A549 (cell line): Measurements from ENCODE around the gene NCEH1. TPM values are rescaled to one million over a fixed set of nuclear protein-coding genes. Genes with fewer than 3 reads are reported as not detected.

Experiments used
- ATAC-seq, 2 experiments: fragments of 200-7000 bp in 1 of 2; fragments of >200 bp in 1 of 2; cut with Nextera tagmentation in 1 of 2; cut with Tn5 transposase in 1 of 2; 3 replicates each; pipeline versions ENCODE4 v1.8.0 to v1.9.1; 2018 to 2020; ENCODE audit warnings: mild to moderate bottlenecking in 1 of 2, moderate library complexity in 1 of 2
- CTCF ChIA-PET: fragments of 300-600 bp; sonication (Branson Sonifier 250); formaldehyde crosslinking; extraction: SDS; loops from one replicate; lab custom pipeline; 2021; ENCODE audit warnings: antibody characterized with exemption, inconsistent platforms; lab: Yijun Ruan, JAX
- POLR2A ChIA-PET: fragments of 350-600 bp; formaldehyde crosslinking; extraction: SDS; loops from one replicate; lab custom pipeline; 2021; ENCODE audit warnings: antibody characterized with exemption, inconsistent platforms; lab: Yijun Ruan, JAX
- DNase-seq, 2 experiments: peaks; one replicate each; pipeline versions ENCODE4 v3.0.0 to v3.0.0-alpha.2; 2011 to 2016; ENCODE audit warnings: low read depth in 1 of 2, low spot score in 1 of 2
- FAIRE-seq: peaks from 2 replicates; lab custom pipeline; 2011; peaks lifted over from hg19 to GRCh38; lab: Jason Lieb, UNC
- H3K27ac ChIP-seq, 2 experiments: fragments of >200 bp; sonication (Bioruptor Twin); formaldehyde crosslinking; 3 replicates each; pipeline ENCODE4 v1.5.1; 2016 to 2017
- H3K4me1 ChIP-seq: fragments of >200 bp; sonication (Bioruptor Twin); formaldehyde crosslinking; 3 replicates; pipeline ENCODE4 v1.6.1; 2016
- H3K4me2 ChIP-seq: fragments of >200 bp; sonication (Bioruptor Twin); formaldehyde crosslinking; 3 replicates; pipeline ENCODE4 v1.6.1; 2016
- H3K4me3 ChIP-seq: fragments of >200 bp; sonication (Bioruptor Twin); formaldehyde crosslinking; 3 replicates; pipeline ENCODE4 v1.5.1; 2016
- H3K9me3 ChIP-seq: fragments of >200 bp; sonication (Bioruptor Twin); formaldehyde crosslinking; 3 replicates; pipeline ENCODE4 v1.6.1; 2016
- ATOH8 ChIP-seq: fragments of 250-450 bp; sonication (Bioruptor Pico); IDR thresholded peaks from 2 replicates; pipeline ENCODE4 v1.5.0; 2020; ENCODE audit warnings: low read depth, mild to moderate bottlenecking, moderate library complexity
- BHLHE40 ChIP-seq: IDR thresholded peaks from 2 replicates; pipeline ENCODE4 v1.6.1; 2012; ENCODE audit warnings: low read depth, low read length, inconsistent platforms
- CBX2 ChIP-seq: fragments of 200-600 bp; sonication (generic); IDR thresholded peaks from 2 replicates; pipeline ENCODE4 v1.6.1; 2016; ENCODE audit warnings: low read depth, mild to moderate bottlenecking, borderline replicate concordance
- CEBPB ChIP-seq, 2 experiments: fragments of >200 bp in 1 of 2; sonication (Bioruptor Twin) in 1 of 2; formaldehyde crosslinking in 1 of 2; IDR thresholded peaks; 2 replicates each; pipeline ENCODE4 v1.6.1; 2012 to 2016
- CHD2 ChIP-seq: fragments of 150-350 bp; IDR thresholded peaks from 2 replicates; pipeline ENCODE4 v1.6.1; 2014; ENCODE audit warnings: low read length; ENCODE audit not compliant: partially characterized antibody
- CHD4 ChIP-seq: fragments of 200-600 bp; sonication (generic); IDR thresholded peaks from 2 replicates; pipeline ENCODE4 v1.6.1; 2016; ENCODE audit warnings: antibody characterized with exemption, mild to moderate bottlenecking, borderline replicate concordance
- ELK1 ChIP-seq: fragments of 150-350 bp; IDR thresholded peaks from 2 replicates; pipeline ENCODE4 v1.6.1; 2014; ENCODE audit warnings: low read depth, mild to moderate bottlenecking, low read length
- FOSB ChIP-seq: fragments of 250-450 bp; sonication (Bioruptor Pico); IDR thresholded peaks from 2 replicates; pipeline ENCODE4 v1.5.0; 2020; ENCODE audit warnings: mild to moderate bottlenecking, moderate library complexity
- FOSL2 ChIP-seq, 2 experiments: fragments of 450-650 bp in 1 of 2; fragments of >200 bp in 1 of 2; sonication (Bioruptor Twin) in 1 of 2; formaldehyde crosslinking; IDR thresholded peaks; 2 replicates each; pipeline versions ENCODE4 v1.5.0 to v1.6.1; 2016 to 2020; ENCODE audit warnings: mild to moderate bottlenecking in 1 of 2, moderate library complexity in 1 of 2
- FOXS1 ChIP-seq: fragments of 250-450 bp; sonication (Bioruptor Pico); IDR thresholded peaks from 2 replicates; pipeline ENCODE4 v1.5.0; 2020; ENCODE audit warnings: mild to moderate bottlenecking, moderate library complexity
- GATA3 ChIP-seq: IDR thresholded peaks from 2 replicates; pipeline ENCODE4 v1.6.1; 2012; ENCODE audit warnings: borderline replicate concordance
- HOXA7 ChIP-seq: fragments of 250-450 bp; sonication (Bioruptor Pico); IDR thresholded peaks from 2 replicates; pipeline ENCODE4 v1.5.0; 2020; ENCODE audit warnings: mild to moderate bottlenecking, moderate library complexity
- JUN ChIP-seq, 2 experiments: fragments of >200 bp; sonication (Bioruptor Twin); formaldehyde crosslinking; IDR thresholded peaks; 2 replicates in 1 of 2; 3 replicates in 1 of 2; pipeline ENCODE4 v1.6.1; 2016 to 2017
- NR3C1 ChIP-seq: fragments of >200 bp; sonication (Bioruptor Twin); formaldehyde crosslinking; IDR thresholded peaks from 3 replicates; pipeline ENCODE4 v1.6.1; 2017
- PHF8 ChIP-seq: fragments of 200-600 bp; sonication (generic); IDR thresholded peaks from 2 replicates; pipeline ENCODE4 v1.6.1; 2016; ENCODE audit warnings: low read depth, mild to moderate bottlenecking, antibody characterized with exemption, moderate library complexity, borderline replicate concordance
- POLR2A ChIP-seq: IDR thresholded peaks from 2 replicates; pipeline ENCODE4 v1.6.1; 2012; ENCODE audit warnings: mild to moderate bottlenecking, low read length
- RAD21 ChIP-seq, 2 experiments: fragments of >200 bp in 1 of 2; sonication (Bioruptor Twin) in 1 of 2; formaldehyde crosslinking in 1 of 2; IDR thresholded peaks in 1 of 2; conservative IDR thresholded peaks in 1 of 2; 2 replicates in 1 of 2; 3 replicates in 1 of 2; pipeline ENCODE4 v1.6.1; 2012 to 2018; ENCODE audit warnings: inconsistent platforms in 1 of 2
- RCOR1 ChIP-seq: fragments of 150-350 bp; IDR thresholded peaks from 2 replicates; pipeline ENCODE4 v1.6.1; 2014; ENCODE audit warnings: antibody characterized with exemption, low read length, low read depth
- RFX5 ChIP-seq: fragments of 450-650 bp; IDR thresholded peaks from 2 replicates; pipeline ENCODE4 v1.7.1; 2014; ENCODE audit warnings: antibody characterized with exemption, mild to moderate bottlenecking, moderate library complexity
- RNF2 ChIP-seq: fragments of 200-600 bp; sonication (generic); IDR thresholded peaks from 2 replicates; pipeline ENCODE4 v1.6.1; 2016; ENCODE audit warnings: low read depth, mild to moderate bottlenecking, antibody characterized with exemption, moderate library complexity, borderline replicate concordance
- SREBF2 ChIP-seq: fragments of 450-650 bp; IDR thresholded peaks from 2 replicates; pipeline ENCODE4 v1.6.1; 2014; ENCODE audit warnings: mild to moderate bottlenecking, moderate library complexity
- TP53 ChIP-seq: fragments of 250-450 bp; sonication (Bioruptor Pico); IDR thresholded peaks from 2 replicates; pipeline ENCODE4 v1.5.0; 2021; ENCODE audit warnings: mild to moderate bottlenecking, moderate library complexity
- ZNF302 ChIP-seq: fragments of 250-450 bp; sonication (Bioruptor Pico); IDR thresholded peaks from 2 replicates; pipeline ENCODE4 v1.9.0; 2021; ENCODE audit warnings: inconsistent platforms, mild to moderate bottlenecking, moderate library complexity
- ZSCAN20 ChIP-seq: fragments of 250-450 bp; sonication (Bioruptor Pico); IDR thresholded peaks from 2 replicates; pipeline ENCODE4 v1.8.0; 2022; ENCODE audit warnings: mild to moderate bottlenecking, moderate library complexity
- WGBS: methylation state at CpG from one replicate; pipeline ENCODE4 v1.1.6; 2017; ENCODE audit errors: missing lambda C conversion rate; 5-methylcytosine and 5-hydroxymethylcytosine counted together
- polyA plus RNA-seq, 4 experiments: library from polyadenylated mRNA; depleted of rRNA in 3 of 4; stranded (reverse); fragments of >200 nt; fragmentation: RNase III in 1 of 4; extraction: RNeasy Plus Mini Kit Qiagen cat#74134 plus additional on column Dnase treatment in 1 of 4; gene quantifications; 2 replicates in 3 of 4; 3 replicates in 1 of 4; pipeline ENCODE4 v1.2.3, GENCODE V29; 2011 to 2017
- TF ChIP-seq, protein P1 (sequence below): IDR thresholded peaks from 2 replicates; pipeline ENCODE4 v1.6.1; 2012

The NCEH1 gene
- polyA plus RNA-seq, 2 of the 4 experiments (the other 2 are of a cell fraction): 21.4 to 33.2 TPM

GRCh38 chr3:172699031-172699430 is 11.8 kb downstream of the NCEH1 start (continued):
- TF ChIP-seq, protein P1, sequence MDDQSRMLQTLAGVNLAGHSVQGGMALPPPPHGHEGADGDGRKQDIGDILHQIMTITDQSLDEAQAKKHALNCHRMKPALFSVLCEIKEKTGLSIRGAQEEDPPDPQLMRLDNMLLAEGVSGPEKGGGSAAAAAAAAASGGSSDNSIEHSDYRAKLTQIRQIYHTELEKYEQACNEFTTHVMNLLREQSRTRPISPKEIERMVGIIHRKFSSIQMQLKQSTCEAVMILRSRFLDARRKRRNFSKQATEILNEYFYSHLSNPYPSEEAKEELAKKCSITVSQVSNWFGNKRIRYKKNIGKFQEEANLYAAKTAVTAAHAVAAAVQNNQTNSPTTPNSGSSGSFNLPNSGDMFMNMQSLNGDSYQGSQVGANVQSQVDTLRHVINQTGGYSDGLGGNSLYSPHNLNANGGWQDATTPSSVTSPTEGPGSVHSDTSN: no peak
- TF ChIP-seq, all 56 proteins: peak for 0

DNA sequence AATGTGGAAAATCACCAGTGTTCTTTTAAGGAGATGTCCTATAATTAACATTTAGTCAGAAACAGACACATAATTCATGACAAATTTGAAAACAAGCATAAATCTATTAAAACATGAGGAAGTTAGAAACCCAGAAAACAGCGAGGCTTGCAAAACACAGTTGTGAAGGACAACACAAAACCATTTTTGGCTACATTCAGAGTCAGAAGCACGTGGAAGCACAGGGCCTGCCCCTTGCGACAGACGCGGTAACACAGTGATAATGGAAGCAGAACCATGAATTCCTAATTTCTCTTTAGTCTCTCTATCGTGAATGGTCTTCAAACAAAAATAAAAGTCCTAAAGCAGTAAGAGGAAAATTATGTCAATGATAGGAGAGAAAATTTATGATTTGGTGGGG is 12.2 kb downstream of the NCEH1 start:
- Histone ChIP-seq H3K27ac (no peak overlapping the region), H3K4me3 (no peak overlapping the region), H3K9me3 (no peaks in the 10 kb centered on the region), H3K4me2 (no peak overlapping the region), H3K4me1 (peaks cover 9% of the 10 kb centered on the region; the same call in 2 of the 3 replicates)
- TF ChIP-seq CEBPB (IDR thresholded peaks at IDR 0.05) (no peak), RFX5 (no peak), ZSCAN20 (no peak), FOXS1 (CRISPR knock-in tag) (no peak), RNF2 (no peak), GATA3 (no peak), RAD21 (conservative IDR thresholded peaks at IDR 0.05 in 1 of 2, IDR thresholded peaks at IDR 0.05 in 1 of 2) (no peak), HOXA7 (CRISPR knock-in tag) (no peak), NR3C1 (no peak), CBX2 (no peak), FOSL2 (IDR thresholded peaks at IDR 0.05) (no peak), FOSL2 (CRISPR knock-in tag; IDR thresholded peaks at IDR 0.05) (no peak), TP53 (CRISPR knock-in tag) (no peak)
- TF ChIP-seq, protein P1: no peak
- 88% methylated on average over 6 of the region's 6 CpGs for WGBS
- DNase-seq: no peak
- no peak for ATAC-seq
- POLR2A ChIA-PET: no interaction called here
- CTCF ChIA-PET: interaction anchor here (4.2 kb wide), 1 partner anchor 12 kb away, joined by 30 read pairs; the partner anchor contains the start of gene NCEH1
- no peak for FAIRE-seq

DNA sequence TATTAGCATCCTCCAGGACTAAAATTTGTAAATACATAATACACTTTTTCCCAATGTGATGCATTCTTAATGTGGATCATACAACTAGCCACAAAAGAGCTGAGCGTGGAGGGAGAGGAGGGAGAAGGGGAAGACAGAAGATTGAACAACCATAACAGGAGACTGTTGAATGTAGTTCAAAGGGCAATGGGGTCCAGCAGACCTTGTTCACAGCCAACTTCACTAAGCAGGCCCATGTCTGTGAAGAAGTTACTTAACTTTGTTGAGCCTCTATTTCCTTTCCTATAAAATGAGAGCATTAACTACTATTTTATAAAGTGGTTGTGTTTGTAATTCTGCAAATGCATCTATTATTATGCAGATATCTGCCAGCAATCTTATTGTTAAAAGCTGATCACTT is 13.3 kb downstream of the NCEH1 start:
- ChIA-PET CTCF (interaction anchor here (0.7 to 1.8 kb wide), 4 partner anchors 11 to 25 kb away, joined by 3 to 4 read pairs (median 3); no protein-coding TSS in a partner anchor), POLR2A (no interaction called here)
- peaks cover 13% of the 10 kb centered on the region for H3K4me1 ChIP-seq
- H3K4me3 ChIP-seq: no peak overlapping the region
- FAIRE-seq (no peak), ATAC-seq (no peak), DNase-seq (no peak)
- WGBS: 100% methylated on average over 1 of the region's 1 CpG
- no peak overlapping the region for H3K27ac ChIP-seq
- TF ChIP-seq RCOR1: no peak
- TF ChIP-seq CHD2: no peak
- no peak for TF ChIP-seq CHD4
- no peak for TF ChIP-seq GATA3
- no peak for TF ChIP-seq ZNF302 (CRISPR knock-in tag)
- no peak for TF ChIP-seq ELK1
- no peak for TF ChIP-seq ATOH8
- TF ChIP-seq FOSB (CRISPR knock-in tag): no peak
- TF ChIP-seq POLR2A: no peak
- TF ChIP-seq SREBF2: no peak
- no peak for TF ChIP-seq PHF8
- TF ChIP-seq BHLHE40: no peak
- no peak for TF ChIP-seq JUN (IDR thresholded peaks at IDR 0.05)
- TF ChIP-seq RFX5: no peak
- H3K9me3 ChIP-seq: no peaks in the 10 kb centered on the region
- H3K4me2 ChIP-seq: no peak overlapping the region
